Measurements from ENCODE around the gene POLR2M.

POLR2M gene

GRCh38 chr15:57732526-57733331 is 26.2 kb downstream of the POLR2M start:
- peak in 41 of 42 donors; percentile 27 to 87 (median 70) for DNase-seq
- intact Hi-C loops (cut with DNase I): no loop called here

GRCh38 chr15:57734860-57735259 is 28.3 kb downstream of the POLR2M start:
- intact Hi-C loops (cut with DNase I): no loop called here
- no peak for DNase-seq

GRCh38 chr15:57735431-57735830 is 28.9 kb downstream of the POLR2M start:
- intact Hi-C loops (cut with DNase I): no loop called here
- DNase-seq: peak in 3 of 42 donors; percentile 18 to 40 (median 28)

GRCh38 chr15:57735891-57736290 is 29.4 kb downstream of the POLR2M start:
- intact Hi-C loops (cut with DNase I): no loop called here
- DNase-seq: peak in 12 of 42 donors; percentile 17 to 53 (median 32)

- DNase-seq: peak in 1 of 42 donors; percentile 13
- intact Hi-C loops (cut with DNase I): no loop called here
Measured at GRCh38 chr15:57736591-57736990, 30.1 kb downstream of the POLR2M start.

- DNase-seq: no peak
- intact Hi-C loops (cut with DNase I): no loop called here
Measured at GRCh38 chr15:57738734-57739237, 32.3 kb downstream of the POLR2M start.

GRCh38 chr15:57740048-57740447 is 33.5 kb downstream of the POLR2M start:
- intact Hi-C loops (cut with DNase I): no loop called here
- DNase-seq: no peak

- intact Hi-C loops (cut with DNase I): no loop called here
- DNase-seq: no peak
Measured at GRCh38 chr15:57741089-57741488, 34.6 kb downstream of the POLR2M start.

GRCh38 chr15:57743424-57743823 is 36.9 kb downstream of the POLR2M start:
- DNase-seq: no peak
- intact Hi-C loops (cut with DNase I): no loop called here

- no peak for DNase-seq
- intact Hi-C loops (cut with DNase I): no loop called here
Measured at GRCh38 chr15:57746786-57747185, 40.3 kb downstream of the POLR2M start.

GRCh38 chr15:57747206-57747896 is 40.8 kb downstream of the POLR2M start:
- DNase-seq: no peak
- intact Hi-C loops (cut with DNase I): no loop called here

GRCh38 chr15:57751177-57751800 is 44.8 kb downstream of the POLR2M start:
- intact Hi-C loops (cut with DNase I): loop anchor here (5.0 kb wide), 1 partner anchor 316 kb away; the partner anchor contains the start of gene ALDH1A2
- peak in 22 of 42 donors; percentile 16 to 70 (median 44) for DNase-seq

GRCh38 chr15:57752436-57752835 is 45.9 kb downstream of the POLR2M start:
- intact Hi-C loops (cut with DNase I): loop anchor here (2.0 to 5.0 kb wide), 2 partner anchors 108 to 315 kb away; partner anchors contain the start of gene ALDH1A2
- DNase-seq: peak in 40 of 42 donors; percentile 12 to 73 (median 40)

- intact Hi-C loops (cut with DNase I): loop anchor here (2.0 to 5.0 kb wide), 2 partner anchors 108 to 314 kb away; partner anchors contain the start of gene ALDH1A2
- peak in 11 of 42 donors; percentile 9 to 48 (median 18) for DNase-seq
Measured at GRCh38 chr15:57752840-57753239, 46.3 kb downstream of the POLR2M start.

- DNase-seq: no peak
- intact Hi-C loops (cut with DNase I): no loop called here
Measured at GRCh38 chr15:57756466-57756865, 50.0 kb downstream of the POLR2M start.

- intact Hi-C loops (cut with DNase I): no loop called here
Measured at GRCh38 chr15:57758560-57758959, 52.0 kb downstream of the POLR2M start.

GRCh38 chr15:57761562-57761961 is 55.0 kb downstream of the POLR2M start:
- intact Hi-C loops (cut with DNase I): no loop called here
- DNase-seq: no peak

More at GRCh38 chr15:57758560-57758959, 52.0 kb downstream of the POLR2M start:
- no peak for DNase-seq

GRCh38 chr15:57762302-57762701 is 55.8 kb downstream of the POLR2M start:
- intact Hi-C loops (cut with DNase I): no loop called here
- no peak for DNase-seq

- DNase-seq: no peak
- intact Hi-C loops (cut with DNase I): no loop called here
Measured at GRCh38 chr15:57763176-57763964, 56.9 kb downstream of the POLR2M start.

All from head of caudate nucleus (tissue), 42 donors.